BLaER1 (cell line): ENCODE measurements around the gene MGAT5.

ENCODE experiments used
- H3K27ac ChIP-seq: shearing (Covaris generic); formaldehyde crosslinking; 2 replicates; pipeline ENCODE4 v1.8.1; 2022
- H3K27me3 ChIP-seq: shearing (Covaris generic); formaldehyde crosslinking; 2 replicates; pipeline ENCODE4 v1.8.1; 2022
- H3K36me3 ChIP-seq: shearing (Covaris generic); formaldehyde crosslinking; 2 replicates; pipeline ENCODE4 v1.8.1; 2022
- H3K4me1 ChIP-seq: shearing (Covaris generic); formaldehyde crosslinking; 2 replicates; pipeline ENCODE4 v1.8.1; 2022
- H3K4me2 ChIP-seq: shearing (Covaris generic); formaldehyde crosslinking; 2 replicates; pipeline ENCODE4 v1.8.1; 2022
- H3K4me3 ChIP-seq: shearing (Covaris generic); formaldehyde crosslinking; 2 replicates; pipeline ENCODE4 v1.8.1; 2022
- H3K9ac ChIP-seq: shearing (Covaris generic); formaldehyde crosslinking; 2 replicates; pipeline ENCODE4 v1.8.1; 2022
- H3K9me3 ChIP-seq: shearing (Covaris generic); formaldehyde crosslinking; 2 replicates; pipeline ENCODE4 v1.8.1; 2022
- H4K20me1 ChIP-seq: shearing (Covaris generic); formaldehyde crosslinking; 2 replicates; pipeline ENCODE4 v1.8.1; 2022
- Cebpa-rat ChIP-seq: shearing (Covaris generic); IDR thresholded peaks from 2 replicates; pipeline ENCODE4 v1.8.1; 2022

Gene MGAT5

GRCh38 chr2:134248913-134249312 lies 5.0 kb upstream of the MGAT5 start:
- Histone ChIP-seq H3K27me3 (no peaks in the 10 kb centered on the region), H3K36me3 (peaks cover 38% of the 10 kb centered on the region), H3K9ac (no peak overlapping the region), H3K4me3 (no peak overlapping the region), H3K4me2 (peak overlapping the region; percentile 89), H3K4me1 (peaks cover 100% of the 10 kb centered on the region), H3K9me3 (no peaks in the 10 kb centered on the region), H4K20me1 (peaks cover 73% of the 10 kb centered on the region; the same call in 1 of the 2 replicates), H3K27ac (peak overlapping the region; percentile 68)
- no peak for TF ChIP-seq Cebpa-rat

- Histone ChIP-seq H3K4me3 (no peak overlapping the region), H4K20me1 (peaks cover 64% of the 10 kb centered on the region; the same call in 1 of the 2 replicates), H3K4me2 (peak overlapping the region; percentile 89), H3K4me1 (peaks cover 100% of the 10 kb centered on the region), H3K9me3 (no peaks in the 10 kb centered on the region), H3K27me3 (no peaks in the 10 kb centered on the region), H3K27ac (no peak overlapping the region), H3K36me3 (peaks cover 47% of the 10 kb centered on the region), H3K9ac (no peak overlapping the region)
- TF ChIP-seq Cebpa-rat: no peak
Observed at GRCh38 chr2:134249755-134250154, 4.1 kb upstream of the MGAT5 start.

- peak overlapping the region; percentile 89 for H3K4me2 ChIP-seq
- no peaks in the 10 kb centered on the region for H3K27me3 ChIP-seq
- H3K9ac ChIP-seq: peak overlapping the region; percentile 7; the same call in 1 of the 2 replicates
- no peaks in the 10 kb centered on the region for H3K9me3 ChIP-seq
- no peak for TF ChIP-seq Cebpa-rat
- peaks cover 97% of the 10 kb centered on the region for H3K4me1 ChIP-seq
- H4K20me1 ChIP-seq: peaks cover 56% of the 10 kb centered on the region; the same call in 1 of the 2 replicates
- H3K4me3 ChIP-seq: no peak overlapping the region
- H3K36me3 ChIP-seq: peaks cover 55% of the 10 kb centered on the region
- H3K27ac ChIP-seq: peak overlapping the region; percentile 66
Observed at GRCh38 chr2:134250840-134251461, 2.9 kb upstream of the MGAT5 start.

GRCh38 chr2:134252092-134252750 lies 1.7 kb upstream of the MGAT5 start:
- H3K36me3 ChIP-seq: peaks cover 67% of the 10 kb centered on the region
- H3K4me2 ChIP-seq: peak overlapping the region; percentile 89
- TF ChIP-seq Cebpa-rat: no peak
- no peak overlapping the region for H3K4me3 ChIP-seq
- no peak overlapping the region for H3K9ac ChIP-seq
- H3K27me3 ChIP-seq: no peaks in the 10 kb centered on the region
- H3K27ac ChIP-seq: no peak overlapping the region
- H3K9me3 ChIP-seq: no peaks in the 10 kb centered on the region
- H3K4me1 ChIP-seq: peaks cover 97% of the 10 kb centered on the region
- peaks cover 51% of the 10 kb centered on the region; the same call in 1 of the 2 replicates for H4K20me1 ChIP-seq

GRCh38 chr2:134253117-134253704 lies 661 bp upstream of the MGAT5 start:
- Histone ChIP-seq H3K36me3 (peaks cover 69% of the 10 kb centered on the region), H3K27ac (peak overlapping the region; percentile 3; the same call in 1 of the 2 replicates), H3K4me1 (peaks cover 97% of the 10 kb centered on the region), H3K9me3 (no peaks in the 10 kb centered on the region), H4K20me1 (peaks cover 52% of the 10 kb centered on the region; the same call in 1 of the 2 replicates), H3K27me3 (no peaks in the 10 kb centered on the region), H3K4me3 (no peak overlapping the region), H3K9ac (no peak overlapping the region), H3K4me2 (peak overlapping the region; percentile 89; the same call in 1 of the 2 replicates)
- TF ChIP-seq Cebpa-rat: no peak

- no peak overlapping the region for H3K9ac ChIP-seq
- H3K27me3 ChIP-seq: no peaks in the 10 kb centered on the region
- peak overlapping the region; percentile 1; the same call in 1 of the 2 replicates for H3K4me2 ChIP-seq
- H3K4me1 ChIP-seq: peaks cover 97% of the 10 kb centered on the region
- no peaks in the 10 kb centered on the region for H3K9me3 ChIP-seq
- peaks cover 66% of the 10 kb centered on the region for H3K36me3 ChIP-seq
- no peak for TF ChIP-seq Cebpa-rat
- H3K27ac ChIP-seq: no peak overlapping the region
- H3K4me3 ChIP-seq: no peak overlapping the region
- peaks cover 55% of the 10 kb centered on the region for H4K20me1 ChIP-seq
Observed at GRCh38 chr2:134254824-134255223, 952 bp downstream of the MGAT5 start.

GRCh38 chr2:134256956-134257355 lies 3.1 kb downstream of the MGAT5 start:
- peak overlapping the region; percentile 68 for H3K4me2 ChIP-seq
- no peak overlapping the region for H3K4me3 ChIP-seq
- H3K4me1 ChIP-seq: peaks cover 97% of the 10 kb centered on the region
- H4K20me1 ChIP-seq: peaks cover 51% of the 10 kb centered on the region
- no peaks in the 10 kb centered on the region for H3K27me3 ChIP-seq
- TF ChIP-seq Cebpa-rat: no peak
- 0 out of 2 replicates have a peak overlapping the region, but pooled peaks have one; percentile 36 for H3K27ac ChIP-seq
- peaks cover 62% of the 10 kb centered on the region for H3K36me3 ChIP-seq
- no peak overlapping the region for H3K9ac ChIP-seq
- no peaks in the 10 kb centered on the region for H3K9me3 ChIP-seq

GRCh38 chr2:134257509-134257908 lies 3.6 kb downstream of the MGAT5 start:
- Histone ChIP-seq H3K9ac (no peak overlapping the region), H3K27me3 (no peaks in the 10 kb centered on the region), H3K9me3 (no peaks in the 10 kb centered on the region), H3K4me3 (no peak overlapping the region), H3K4me1 (peaks cover 97% of the 10 kb centered on the region), H4K20me1 (peaks cover 49% of the 10 kb centered on the region), H3K36me3 (peaks cover 60% of the 10 kb centered on the region), H3K27ac (0 out of 2 replicates have a peak overlapping the region, but pooled peaks have one; percentile 36), H3K4me2 (peak overlapping the region; percentile 68)
- TF ChIP-seq Cebpa-rat: no peak

- Histone ChIP-seq H3K4me1 (peaks cover 97% of the 10 kb centered on the region), H3K9ac (no peak overlapping the region; the same call in 1 of the 2 replicates), H3K4me3 (no peak overlapping the region), H3K36me3 (peaks cover 58% of the 10 kb centered on the region), H3K27ac (peak overlapping the region; percentile 79), H4K20me1 (peaks cover 51% of the 10 kb centered on the region), H3K9me3 (no peaks in the 10 kb centered on the region), H3K4me2 (peak overlapping the region; percentile 68), H3K27me3 (no peaks in the 10 kb centered on the region)
- TF ChIP-seq Cebpa-rat: no peak
Observed at GRCh38 chr2:134257965-134258683, 4.3 kb downstream of the MGAT5 start.
